ENCODE data around the gene RASGRP2. TPM values are rescaled to one million over a fixed set of nuclear protein-coding genes. Genes with fewer than 3 reads are reported as not detected.

The RASGRP2 gene
- total and polyA plus RNA-seq, 2 donors (not counting 1 experiment from before 2014, with no cell fraction given): 1.2 to 5.2 TPM

- Histone ChIP-seq H4K20me1 (ENCODE audit: control insufficient read depth, extremely low read depth, insufficient read depth, low read length) (no peaks in the 10 kb centered on the region), H3K4me1 (ENCODE audit: control insufficient read depth, extremely low read depth, insufficient read depth, low read length) (peaks cover 14% of the 10 kb centered on the region), H3K9me3 (ENCODE audit: control insufficient read depth, insufficient read depth, low read depth, low read length) (no peaks in the 10 kb centered on the region), H3K4me3 (replicated peaks in 1 of 4; ENCODE audit: control extremely low read depth in 1 of 4, insufficient read depth in 1 of 4, low read depth in 3 of 4, low read length in 4 of 4) (no peak overlapping the region), H3K27ac (ENCODE audit: insufficient read depth, low read length) (no peak overlapping the region), H3K9ac (ENCODE audit: insufficient read depth, low read length) (no peak overlapping the region), H3K4me2 (ENCODE audit: extremely low read depth, insufficient read depth, low read length) (no peak overlapping the region), H3K36me3 (ENCODE audit: control insufficient read depth, insufficient read depth, low read length) (no peaks in the 10 kb centered on the region), H3K27me3 (ENCODE audit: control insufficient read depth, insufficient read depth, low read length) (peaks cover 27% of the 10 kb centered on the region), H2AFZ (ENCODE audit: low read length) (no peak overlapping the region), H3K79me2 (ENCODE audit: control insufficient read depth, insufficient read depth, low read length) (no peaks in the 10 kb centered on the region)
- TF ChIP-seq CTCF (conservative IDR thresholded peaks at IDR 0.05 in 1 of 2, IDR thresholded peaks at IDR 0.05 in 1 of 2; ENCODE audit: low read depth in 1 of 2, low read length in 2 of 2): no peak
- TF ChIP-seq EZH2 (IDR thresholded peaks at IDR 0.05; ENCODE audit: low read length, missing control alignments): no peak
- no peak for DNase-seq (ENCODE audit: low read depth in 2 of 2)
Observed at GRCh38 chr11:64679846-64680245, 64.1 kb downstream of the RASGRP2 start.

GRCh38 chr11:64677441-64678023 lies 66.4 kb downstream of the RASGRP2 start:
- H3K9me3 ChIP-seq (ENCODE audit: control insufficient read depth, insufficient read depth, low read depth, low read length): no peaks in the 10 kb centered on the region
- H3K9ac ChIP-seq (ENCODE audit: insufficient read depth, low read length): no peak overlapping the region
- DNase-seq (ENCODE audit: low read depth in 2 of 2): no peak
- no peak overlapping the region for H3K4me2 ChIP-seq (ENCODE audit: extremely low read depth, insufficient read depth, low read length)
- H3K36me3 ChIP-seq (ENCODE audit: control insufficient read depth, insufficient read depth, low read length): no peaks in the 10 kb centered on the region
- no peak overlapping the region for H3K27ac ChIP-seq (ENCODE audit: insufficient read depth, low read length)
- no peak overlapping the region for H3K4me3 ChIP-seq (replicated peaks in 1 of 4; ENCODE audit: control extremely low read depth in 1 of 4, insufficient read depth in 1 of 4, low read depth in 3 of 4, low read length in 4 of 4)
- TF ChIP-seq EZH2 (IDR thresholded peaks at IDR 0.05; ENCODE audit: low read length, missing control alignments) (no peak), CTCF (conservative IDR thresholded peaks at IDR 0.05 in 1 of 2, IDR thresholded peaks at IDR 0.05 in 1 of 2; ENCODE audit: low read depth in 1 of 2, low read length in 2 of 2) (no peak)
- peaks cover 16% of the 10 kb centered on the region for H3K4me1 ChIP-seq (ENCODE audit: control insufficient read depth, extremely low read depth, insufficient read depth, low read length)
- no peaks in the 10 kb centered on the region for H3K79me2 ChIP-seq (ENCODE audit: control insufficient read depth, insufficient read depth, low read length)
- no peaks in the 10 kb centered on the region for H4K20me1 ChIP-seq (ENCODE audit: control insufficient read depth, extremely low read depth, insufficient read depth, low read length)
- H2AFZ ChIP-seq (ENCODE audit: low read length): no peak overlapping the region
- peaks cover 17% of the 10 kb centered on the region for H3K27me3 ChIP-seq (ENCODE audit: control insufficient read depth, insufficient read depth, low read length)

Other genes starting within 250 kb of the RASGRP2 start
- not detected in 2 replicates for gene SLC22A11, start 188.2 kb downstream of the RASGRP2 start, total RNA-seq
- gene SLC22A11, start 188.2 kb downstream of the RASGRP2 start, polyA plus RNA-seq: not detected in 2 replicates
- gene SLC22A12, start 152.9 kb downstream of the RASGRP2 start, total RNA-seq: not detected in 2 replicates
- not detected in 2 replicates for gene SLC22A12, start 152.9 kb downstream of the RASGRP2 start, polyA plus RNA-seq
- under 0.01 and 0.26 TPM in 2 replicates for gene NRXN2, start 20.9 kb downstream of the RASGRP2 start, total RNA-seq
- 0.75 TPM in 1 of 2 replicates, not detected in the other for gene NRXN2, start 20.9 kb downstream of the RASGRP2 start, polyA plus RNA-seq
- gene PYGM, start 15.8 kb upstream of the RASGRP2 start, total RNA-seq: 0.26 and 0.50 TPM in 2 replicates
- 0.18 and 1.9 TPM in 2 replicates for gene PYGM, start 15.8 kb upstream of the RASGRP2 start, polyA plus RNA-seq
- gene SF1, start 34.4 kb upstream of the RASGRP2 start, total RNA-seq: 62.7 and 78.9 TPM in 2 replicates
- gene SF1, start 34.4 kb upstream of the RASGRP2 start, polyA plus RNA-seq: 105 and 133 TPM in 2 replicates
- gene MAP4K2, start 59.1 kb upstream of the RASGRP2 start, total RNA-seq: 4.9 and 9.2 TPM in 2 replicates
- 6.4 and 9.2 TPM in 2 replicates for gene MAP4K2, start 59.1 kb upstream of the RASGRP2 start, polyA plus RNA-seq
- gene MEN1, start 66.4 kb upstream of the RASGRP2 start, total RNA-seq: 12.1 and 13.7 TPM in 2 replicates
- 8.9 and 14.2 TPM in 2 replicates for gene MEN1, start 66.4 kb upstream of the RASGRP2 start, polyA plus RNA-seq
- 0.33 and 0.77 TPM in 2 replicates for gene CDC42BPG, start 100.5 kb upstream of the RASGRP2 start, total RNA-seq
- gene CDC42BPG, start 100.5 kb upstream of the RASGRP2 start, polyA plus RNA-seq: 0.02 and 0.03 TPM in 2 replicates
- 40.8 and 71.3 TPM in 2 replicates for gene EHD1, start 134.5 kb upstream of the RASGRP2 start, total RNA-seq
- 240 and 248 TPM in 2 replicates for gene EHD1, start 134.5 kb upstream of the RASGRP2 start, polyA plus RNA-seq
- 7.4 and 9.9 TPM in 2 replicates for gene ATG2A, start 173.1 kb upstream of the RASGRP2 start, total RNA-seq
- gene ATG2A, start 173.1 kb upstream of the RASGRP2 start, polyA plus RNA-seq: 3.1 and 5.1 TPM in 2 replicates
- gene PPP2R5B, start 180.5 kb upstream of the RASGRP2 start, total RNA-seq: 6.2 and 12.1 TPM in 2 replicates
- gene PPP2R5B, start 180.5 kb upstream of the RASGRP2 start, polyA plus RNA-seq: 10.9 and 12.4 TPM in 2 replicates
- not detected in 2 replicates for gene GPHA2, start 191.8 kb upstream of the RASGRP2 start, total RNA-seq
- gene GPHA2, start 191.8 kb upstream of the RASGRP2 start, polyA plus RNA-seq: not detected in 2 replicates
- gene MAJIN, start 228.0 kb upstream of the RASGRP2 start, total RNA-seq: not detected in 2 replicates
- not detected in 2 replicates for gene MAJIN, start 228.0 kb upstream of the RASGRP2 start, polyA plus RNA-seq